GM12878 (cell line): ENCODE results near the gene RNASE13. TPM values are rescaled to one million over a fixed set of nuclear protein-coding genes. Genes with fewer than 3 reads are reported as not detected.
A peak's percentile ranks its signal among the peaks of the same experiment; 100 is the strongest.

Experiments used
- ASH2L ChIP-seq: fragments of 300-600, 200-600 bp; sonication (generic); IDR thresholded peaks from 2 replicates; pipeline ENCODE4 v1.6.1; 2017; ENCODE audit warnings: low read depth, mild to moderate bottlenecking, borderline replicate concordance
- BCL11A ChIP-seq: IDR thresholded peaks from 2 replicates; pipeline ENCODE4 v1.6.1; 2011; ENCODE audit warnings: low read depth, low read length
- BCL3 ChIP-seq: IDR thresholded peaks from 2 replicates; pipeline ENCODE4 v1.6.1; 2011; ENCODE audit warnings: borderline replicate concordance, low read depth, mild to moderate bottlenecking, moderate library complexity, low read length; ENCODE audit not compliant: insufficient read depth, poor library complexity, severe bottlenecking
- CREM ChIP-seq: IDR thresholded peaks from 2 replicates; pipeline ENCODE4 v1.6.1; 2014; ENCODE audit warnings: antibody characterized with exemption, low read depth
- CTCF ChIP-seq, 3 experiments: IDR thresholded peaks in 2 of 3; conservative IDR thresholded peaks in 1 of 3; 2 replicates each; pipeline ENCODE4 v1.5.1; 2011; ENCODE audit warnings: low read depth in 3 of 3, low read length in 3 of 3, mild to moderate bottlenecking in 3 of 3, control low read depth in 2 of 3, moderate library complexity in 2 of 3, inconsistent platforms in 1 of 3, mixed read lengths in 1 of 3; ENCODE audit not compliant: control insufficient read depth in 2 of 3, insufficient read depth in 1 of 3; ENCODE audit errors: extremely low read depth in 1 of 3
- EED ChIP-seq: sonication (generic); IDR thresholded peaks from 2 replicates; pipeline ENCODE4 v1.6.1; 2016; ENCODE audit warnings: antibody characterized with exemption, low read depth
- EZH2 ChIP-seq: IDR thresholded peaks from 2 replicates; pipeline ENCODE4 v1.6.1; 2012; ENCODE audit warnings: low read depth, mild to moderate bottlenecking, control low read depth, inconsistent platforms, low read length, borderline replicate concordance; ENCODE audit not compliant: control insufficient read depth
- FOXK2 ChIP-seq: fragments of 450-650 bp; IDR thresholded peaks from 2 replicates; pipeline ENCODE4 v1.6.1; 2017; ENCODE audit warnings: mild to moderate bottlenecking, moderate library complexity
- HDAC2 ChIP-seq: fragments of 200-600 bp; sonication (generic); IDR thresholded peaks from 2 replicates; pipeline ENCODE4 v1.6.1; 2017
- IKZF1 ChIP-seq: fragments of 450-650 bp; conservative IDR thresholded peaks from 2 replicates; pipeline ENCODE4 v1.6.1; 2017; ENCODE audit warnings: antibody characterized with exemption, mild to moderate bottlenecking
- NFIC ChIP-seq: IDR thresholded peaks from 2 replicates; pipeline ENCODE4 v1.6.1; 2012; ENCODE audit warnings: low read depth, mild to moderate bottlenecking, inconsistent platforms, low read length, moderate library complexity
- POU2F2 ChIP-seq: IDR thresholded peaks from 3 replicates; pipeline ENCODE4 v1.6.1; 2011; ENCODE audit warnings: low read depth, mild to moderate bottlenecking, low read length, borderline replicate concordance
- PRDM15 ChIP-seq: fragments of 450-650 bp; formaldehyde crosslinking; IDR thresholded peaks from 2 replicates; pipeline ENCODE4 v1.4.0; 2020; ENCODE audit warnings: mild to moderate bottlenecking, moderate library complexity
- SIX5 ChIP-seq: IDR thresholded peaks from 2 replicates; pipeline ENCODE4 v1.6.1; 2011; ENCODE audit warnings: mild to moderate bottlenecking, low read depth, low read length, moderate library complexity; ENCODE audit not compliant: severe bottlenecking
- SREBF2 ChIP-seq: IDR thresholded peaks from 2 replicates; pipeline ENCODE4 v1.6.1; 2012; ENCODE audit warnings: mild to moderate bottlenecking, low read length
- SRF ChIP-seq, 2 experiments: IDR thresholded peaks; 2 replicates each; pipeline ENCODE4 v1.6.1; 2011; ENCODE audit warnings: low read depth in 2 of 2, low read length in 2 of 2, mild to moderate bottlenecking in 1 of 2, moderate library complexity in 1 of 2
- TCF3 ChIP-seq: IDR thresholded peaks from 2 replicates; pipeline ENCODE4 v1.6.1; 2012; ENCODE audit warnings: low read depth, mild to moderate bottlenecking, low read length, borderline replicate concordance; ENCODE audit not compliant: insufficient read depth
- WRNIP1 ChIP-seq: IDR thresholded peaks from 2 replicates; pipeline ENCODE4 v1.6.1; 2011; ENCODE audit warnings: low read depth, low read length, improper control_type of control experiment, borderline replicate concordance
- ZBED1 ChIP-seq: IDR thresholded peaks from 2 replicates; pipeline ENCODE4 v1.6.1; 2016; ENCODE audit warnings: borderline replicate concordance
- ZBTB4 ChIP-seq: fragments of 450-650 bp; formaldehyde crosslinking; IDR thresholded peaks from 2 replicates; pipeline ENCODE4 v1.4.0; 2022; ENCODE audit warnings: mild to moderate bottlenecking, moderate library complexity
- ZNF207 ChIP-seq: fragments of 450-650 bp; IDR thresholded peaks from 2 replicates; pipeline ENCODE4 v1.6.1; 2014; ENCODE audit warnings: antibody characterized with exemption, mild to moderate bottlenecking, borderline replicate concordance
- ZNF622 ChIP-seq: fragments of 450-650 bp; IDR thresholded peaks from 2 replicates; pipeline ENCODE4 v1.6.1; 2017; ENCODE audit warnings: mild to moderate bottlenecking, inconsistent platforms
- polyA plus RNA-seq, 11 experiments: library from polyadenylated mRNA; depleted of rRNA in 4 of 11; unstranded in 6 of 11; stranded (reverse) in 5 of 11; fragments of >200 nt; fragmentation: Nextera tagmentation in 4 of 11; fragmentation: Illumina TruSeq in 1 of 11; extraction: Ambion mirVana in 4 of 11; extraction: Trizol in 1 of 11; gene quantifications; 1 replicate in 1 of 11; 2 replicates in 10 of 11; pipeline versions ENCODE4 v1.2.1 to v1.2.3, GENCODE V29; 2011 to 2016; ENCODE audit warnings: inconsistent platforms in 2 of 11, missing spikeins in 2 of 11, low read depth in 1 of 11
- total RNA-seq, 4 experiments: library from RNA; depleted of rRNA in 3 of 4; stranded (reverse); fragments of >200 nt in 3 of 4; fragmentation: Illumina TruSeq in 1 of 4; extraction: Trizol in 1 of 4; gene quantifications; 2 replicates each; pipeline versions ENCODE4 v1.2.1 to v1.2.3, GENCODE V29; 2013 to 2021

Gene RNASE13
- total and polyA plus RNA-seq, 10 of the 15 experiments (the other 5 are each of a cell fraction or from before 2014, with no cell fraction given): not detected

- no peak for TF ChIP-seq BCL3
- TF ChIP-seq ZBED1: no peak
- TF ChIP-seq FOXK2: no peak
- no peak for TF ChIP-seq ASH2L
- no peak for TF ChIP-seq NFIC
- no peak for TF ChIP-seq PRDM15
- no peak for TF ChIP-seq TCF3
- TF ChIP-seq ZNF622: no peak
- no peak for TF ChIP-seq SIX5
- TF ChIP-seq EED: no peak
- 0 out of 2 replicates have a peak, but pooled peaks have one; percentile 33 for TF ChIP-seq EZH2
- TF ChIP-seq ZBTB4 (CRISPR knock-in tag): no peak
- no peak for TF ChIP-seq HDAC2
- no peak for TF ChIP-seq ZNF207
- no peak for TF ChIP-seq BCL11A
- no peak for TF ChIP-seq CREM
- TF ChIP-seq SRF (IDR thresholded peaks at IDR 0.05; ENCODE audit: low read depth in 2 of 2, low read length in 2 of 2): no peak
- TF ChIP-seq IKZF1: 0 out of 2 replicates have a peak, but pooled peaks have one; percentile 26
- no peak for TF ChIP-seq POU2F2
- TF ChIP-seq CTCF (IDR thresholded peaks at IDR 0.05 in 2 of 3, conservative IDR thresholded peaks at IDR 0.05 in 1 of 3; ENCODE audit: control insufficient read depth in 2 of 3, extremely low read depth in 1 of 3, insufficient read depth in 1 of 3, low read depth in 3 of 3, low read length in 3 of 3): peak; percentile 79 to 93 (median 88); a peak in 5 of 6 replicates
- no peak for TF ChIP-seq WRNIP1
- no peak for TF ChIP-seq SREBF2
Observed at GRCh38 chr14:21014761-21015190, 19.8 kb downstream of the RNASE13 start (continued).
